Keratinocyte (primary cell): ENCODE measurements around the gene ZNF365. TPM values are rescaled to one million over a fixed set of nuclear protein-coding genes. Genes with fewer than 3 reads are reported as not detected.

Source experiments
- DNase-seq: peaks from one replicate; pipeline ENCODE4 v3.0.0-alpha.2; 2011; ENCODE audit warnings: low read depth, missing footprints, low spot score
- FAIRE-seq: peaks from 2 replicates; lab custom pipeline; 2011; peaks lifted over from hg19 to GRCh38; lab: Jason Lieb, UNC
- H2AFZ ChIP-seq: 2 replicates; pipeline ENCODE4 v1.6.0; 2012; ENCODE audit warnings: low read length, control low read depth, inconsistent platforms; ENCODE audit not compliant: control insufficient read depth
- H3K27ac ChIP-seq: 2 replicates; pipeline ENCODE4 v1.5.1; 2011; ENCODE audit warnings: low read length; ENCODE audit not compliant: control insufficient read depth, insufficient read depth
- H3K27me3 ChIP-seq: 3 replicates; pipeline ENCODE4 v1.6.0; 2011; ENCODE audit warnings: low read length; ENCODE audit not compliant: control insufficient read depth, insufficient read depth; ENCODE audit errors: extremely low read depth
- H3K36me3 ChIP-seq, 2 experiments: 2 replicates in 1 of 2; 3 replicates in 1 of 2; pipeline ENCODE4 v1.5.1; 2011; ENCODE audit warnings: low read length in 2 of 2, mild to moderate bottlenecking in 1 of 2; ENCODE audit not compliant: control insufficient read depth in 2 of 2, insufficient read depth in 2 of 2; ENCODE audit errors: extremely low read depth in 1 of 2
- H3K4me1 ChIP-seq: 3 replicates; pipeline ENCODE4 v1.5.1; 2011; ENCODE audit warnings: low read length; ENCODE audit not compliant: control insufficient read depth, insufficient read depth; ENCODE audit errors: extremely low read depth
- H3K4me2 ChIP-seq: 3 replicates; pipeline ENCODE4 v1.6.0; 2011; ENCODE audit warnings: low read depth, low read length; ENCODE audit not compliant: control insufficient read depth, insufficient read depth; ENCODE audit errors: extremely low read depth
- H3K4me3 ChIP-seq, 3 experiments: fragments of 200-600 bp in 1 of 3; sonication (generic) in 1 of 3; 2 replicates in 2 of 3; 3 replicates in 1 of 3; pipeline ENCODE4 v1.5.1; 2011 to 2016; ENCODE audit warnings: low read length in 3 of 3, mild to moderate bottlenecking in 3 of 3, control low read depth in 2 of 3, inconsistent platforms in 1 of 3, low read depth in 1 of 3, mixed read lengths in 1 of 3, mixed run types in 1 of 3, moderate library complexity in 1 of 3; ENCODE audit not compliant: control insufficient read depth in 2 of 3, insufficient read depth in 2 of 3; ENCODE audit errors: extremely low read depth in 1 of 3
- H3K79me2 ChIP-seq: 2 replicates; pipeline ENCODE4 v1.6.0; 2012; ENCODE audit warnings: low read length; ENCODE audit not compliant: control insufficient read depth, insufficient read depth
- H3K9ac ChIP-seq: 3 replicates; pipeline ENCODE4 v1.6.0; 2011; ENCODE audit warnings: low read length; ENCODE audit not compliant: control insufficient read depth, insufficient read depth; ENCODE audit errors: extremely low read depth
- H3K9me1 ChIP-seq: 3 replicates; pipeline ENCODE4 v1.6.0; 2011; ENCODE audit warnings: low read length; ENCODE audit not compliant: control insufficient read depth, insufficient read depth; ENCODE audit errors: extremely low read depth
- H3K9me3 ChIP-seq: 2 replicates; pipeline ENCODE4 v1.5.1; 2012; ENCODE audit warnings: low read depth, low read length; ENCODE audit not compliant: control insufficient read depth
- H4K20me1 ChIP-seq: 3 replicates; pipeline ENCODE4 v1.6.0; 2011; ENCODE audit warnings: low read length; ENCODE audit not compliant: control insufficient read depth, insufficient read depth; ENCODE audit errors: extremely low read depth
- CTCF ChIP-seq, 3 experiments: IDR thresholded peaks in 1 of 3; conservative IDR thresholded peaks in 1 of 3; optimal IDR thresholded peaks in 1 of 3; 2 replicates in 2 of 3; 3 replicates in 1 of 3; pipeline versions ENCODE3 to v1.5.1; 2011; ENCODE audit warnings: low read length in 3 of 3, mild to moderate bottlenecking in 3 of 3, moderate library complexity in 2 of 3, control low read depth in 1 of 3, inconsistent platforms in 1 of 3; ENCODE audit not compliant: insufficient read depth in 2 of 3; ENCODE audit errors: extremely low read depth in 1 of 3
- EZH2 ChIP-seq: IDR thresholded peaks from one replicate; pipeline ENCODE4 v1.6.1; 2012; ENCODE audit warnings: inconsistent platforms, mild to moderate bottlenecking, low read length, moderate library complexity
- dilution Hi-C: fragments of 300-500 bp; cut with MboI; formaldehyde crosslinking; loops from one replicate; pipeline ENCODE4 v1.7.0; 2020; ENCODE audit warnings: low sequenced_read_pairs; ENCODE audit not compliant: extremely low pct_ligation_motif_present
- polyA plus RNA-seq, 5 experiments: library from polyadenylated mRNA; depleted of rRNA in 3 of 5; stranded (reverse) in 3 of 5; stranded (forward) in 1 of 5; unstranded in 1 of 5; fragments of >200 nt; gene quantifications; 1 replicate in 1 of 5; 2 replicates in 3 of 5; 3 replicates in 1 of 5; pipeline versions ENCODE4 v1.2.1 to v1.2.3, GENCODE V29; 2011 to 2012; ENCODE audit warnings: missing spikeins in 2 of 5, low read depth in 1 of 5, low replicate concordance in 1 of 5

The ZNF365 gene
- polyA plus RNA-seq, 1 donor (not counting 4 experiments of a cell fraction or from before 2014, with no cell fraction given), result 15.9 TPM

- Histone ChIP-seq H3K27ac (peak overlapping the region; percentile 98), H3K4me2 (peak overlapping the region; percentile 89), H3K27me3 (no peaks in the 10 kb centered on the region), H2AFZ (no peak overlapping the region), H3K4me3 (peak overlapping the region in 2 of 3 experiments; percentile 55 to 62), H3K9ac (peak overlapping the region; percentile 73), H3K36me3 (peaks cover 3% of the 10 kb centered on the region in 2 experiments), H3K4me1 (peaks cover 84% of the 10 kb centered on the region), H3K79me2 (peaks cover 59% of the 10 kb centered on the region), H3K9me3 (no peaks in the 10 kb centered on the region), H3K9me1 (no peaks in the 10 kb centered on the region), H4K20me1 (no peaks in the 10 kb centered on the region)
- dilution Hi-C loops, result no loop called here
- DNase-seq (peak; percentile 93), FAIRE-seq (peak; percentile 93)
- TF ChIP-seq EZH2 (no peak), CTCF (optimal IDR thresholded peaks at IDR 0.05 in 1 of 3, IDR thresholded peaks at IDR 0.05 in 1 of 3, conservative IDR thresholded peaks at IDR 0.05 in 1 of 3; ENCODE audit: extremely low read depth in 1 of 3, insufficient read depth in 2 of 3, low read length in 3 of 3) (no peak)
Observed at GRCh38 chr10:62384057-62384446, 9.9 kb downstream of the ZNF365 start.

- Histone ChIP-seq H3K9me3 (no peaks in the 10 kb centered on the region), H3K27me3 (no peaks in the 10 kb centered on the region), H3K4me2 (peak overlapping the region; percentile 89), H4K20me1 (no peaks in the 10 kb centered on the region), H3K4me3 (peak overlapping the region in 2 of 3 experiments; percentile 55 to 62), H3K36me3 (peaks cover 3% of the 10 kb centered on the region in 2 experiments), H3K4me1 (peaks cover 81% of the 10 kb centered on the region), H2AFZ (no peak overlapping the region), H3K9me1 (no peaks in the 10 kb centered on the region), H3K27ac (peak overlapping the region; percentile 98), H3K79me2 (peaks cover 58% of the 10 kb centered on the region), H3K9ac (peak overlapping the region; percentile 73)
- no peak for TF ChIP-seq EZH2
- TF ChIP-seq CTCF (optimal IDR thresholded peaks at IDR 0.05 in 1 of 3, IDR thresholded peaks at IDR 0.05 in 1 of 3, conservative IDR thresholded peaks at IDR 0.05 in 1 of 3; ENCODE audit: extremely low read depth in 1 of 3, insufficient read depth in 2 of 3, low read length in 3 of 3), result no peak
- DNase-seq (no peak), FAIRE-seq (peak; percentile 74)
- dilution Hi-C loops, result no loop called here
Observed at GRCh38 chr10:62384447-62385081, 10.4 kb downstream of the ZNF365 start.
